Stomach (tissue), 4 donors: Measurements from ENCODE around the gene HIPK4.
"Not testable (repeated sequence)": the region's sequence is repeated elsewhere in the genome, so short reads cannot be mapped to it uniquely, and the experiment has no call there.

Source experiments
- CTCF ChIP-seq, 7 experiments: fragments of 450-650 bp in 4 of 7; fragments of 200-600 bp in 3 of 7; sonication (generic) in 3 of 7; IDR thresholded peaks; one replicate each; pipeline ENCODE4 v1.5.1; 2016 to 2019; ENCODE audit warnings: antibody characterized with exemption in 7 of 7, control low read depth in 2 of 7, mild to moderate bottlenecking in 1 of 7
- EP300 ChIP-seq: sonication (generic); formaldehyde crosslinking; IDR thresholded peaks from one replicate; pipeline ENCODE4 v1.6.1; 2017; ENCODE audit warnings: antibody characterized with exemption
- POLR2A ChIP-seq, 4 donors: fragments of 450-650 bp; IDR thresholded peaks; one replicate each; pipeline ENCODE4 v1.6.1; 2016; ENCODE audit warnings: antibody characterized with exemption in 4 of 4, control low read depth in 2 of 4, mild to moderate bottlenecking in 1 of 4, moderate library complexity in 1 of 4
- POLR2AphosphoS5 ChIP-seq, 3 donors: sonication (generic); formaldehyde crosslinking; IDR thresholded peaks; one replicate each; pipeline ENCODE4 v1.6.1; 2016; ENCODE audit warnings: antibody characterized with exemption in 3 of 3

- TF ChIP-seq POLR2A (IDR thresholded peaks at IDR 0.05); CTCF (IDR thresholded peaks at IDR 0.05); EP300; POLR2AphosphoS5 (IDR thresholded peaks at IDR 0.05): not testable (repeated sequence)
Observed at GRCh38 chr19:40430242-40430641, 40.3 kb upstream of the HIPK4 start.
